Measurements from ENCODE around the gene UNCX. TPM values are rescaled to one million over a fixed set of nuclear protein-coding genes. Genes with fewer than 3 reads are reported as not detected.

The UNCX gene
- not detected for total RNA-seq

DNA sequence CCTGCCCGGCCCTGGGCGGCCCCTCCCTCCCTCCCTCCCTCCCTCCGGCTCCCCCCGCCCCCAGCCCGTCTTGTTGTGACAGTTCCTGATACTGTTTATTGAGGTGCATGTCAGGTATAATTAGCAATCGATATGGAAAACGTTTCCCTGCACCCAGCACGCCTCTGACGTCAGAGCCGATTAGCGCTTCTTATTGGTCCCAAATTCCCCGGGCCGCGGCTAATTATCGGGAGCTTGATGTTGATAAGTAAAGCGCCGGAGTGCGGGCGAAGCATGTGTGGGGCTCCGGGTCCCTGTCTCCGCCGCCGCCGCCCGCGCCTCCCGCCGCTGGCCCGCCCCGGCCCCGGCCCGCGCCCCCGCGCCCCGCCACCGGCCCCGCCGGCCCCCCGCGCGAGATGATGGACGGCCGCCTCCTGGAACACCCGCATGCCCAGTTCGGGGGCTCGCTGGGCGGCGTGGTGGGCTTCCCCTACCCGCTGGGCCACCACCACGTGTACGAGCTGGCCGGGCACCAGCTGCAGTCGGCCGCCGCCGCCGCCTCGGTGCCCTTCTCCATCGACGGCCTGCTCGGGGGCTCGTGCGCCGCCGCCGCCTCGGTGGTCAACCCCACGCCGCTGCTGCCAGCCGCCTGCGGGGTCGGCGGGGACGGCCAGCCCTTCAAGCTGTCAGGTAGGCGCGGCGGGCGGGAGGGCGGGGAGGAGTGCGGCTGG, at the start of gene UNCX:
TSS of gene UNCX (plus strand) at position 250 of the 710 bp plus-strand sequence. CDS start at position 396, 146 bp downstream.
- no peak within 1 kb of the TSS for H3K4me3 ChIP-seq (ENCODE audit: low read depth, poor library complexity, severe bottlenecking)
- WGBS, 2 donors: 2 to 3% methylated on average over 13 to 63 of the region's 81 CpGs
- TF ChIP-seq, protein P1, sequence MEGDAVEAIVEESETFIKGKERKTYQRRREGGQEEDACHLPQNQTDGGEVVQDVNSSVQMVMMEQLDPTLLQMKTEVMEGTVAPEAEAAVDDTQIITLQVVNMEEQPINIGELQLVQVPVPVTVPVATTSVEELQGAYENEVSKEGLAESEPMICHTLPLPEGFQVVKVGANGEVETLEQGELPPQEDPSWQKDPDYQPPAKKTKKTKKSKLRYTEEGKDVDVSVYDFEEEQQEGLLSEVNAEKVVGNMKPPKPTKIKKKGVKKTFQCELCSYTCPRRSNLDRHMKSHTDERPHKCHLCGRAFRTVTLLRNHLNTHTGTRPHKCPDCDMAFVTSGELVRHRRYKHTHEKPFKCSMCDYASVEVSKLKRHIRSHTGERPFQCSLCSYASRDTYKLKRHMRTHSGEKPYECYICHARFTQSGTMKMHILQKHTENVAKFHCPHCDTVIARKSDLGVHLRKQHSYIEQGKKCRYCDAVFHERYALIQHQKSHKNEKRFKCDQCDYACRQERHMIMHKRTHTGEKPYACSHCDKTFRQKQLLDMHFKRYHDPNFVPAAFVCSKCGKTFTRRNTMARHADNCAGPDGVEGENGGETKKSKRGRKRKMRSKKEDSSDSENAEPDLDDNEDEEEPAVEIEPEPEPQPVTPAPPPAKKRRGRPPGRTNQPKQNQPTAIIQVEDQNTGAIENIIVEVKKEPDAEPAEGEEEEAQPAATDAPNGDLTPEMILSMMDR (IDR thresholded peaks at IDR 0.05): no peak
- TF ChIP-seq POLR2A (IDR thresholded peaks at IDR 0.05): no peak
- no peak for DNase-seq (ENCODE audit: low spot score in 2 of 2)
- intact Hi-C loops (cut with DNase I; ENCODE audit: low total_unique reads): no loop called here

- intact Hi-C loops (cut with DNase I; ENCODE audit: low total_unique reads): no loop called here
- TF ChIP-seq, protein P1 (IDR thresholded peaks at IDR 0.05): no peak
- TF ChIP-seq POLR2A (IDR thresholded peaks at IDR 0.05): no peak
- 80 to 82% methylated on average over 11 of the region's 11 CpGs for WGBS, 2 donors
- no peak for DNase-seq (ENCODE audit: low spot score in 2 of 2)
- H3K4me3 ChIP-seq (ENCODE audit: low read depth, poor library complexity, severe bottlenecking): no peak overlapping the region
Observed at GRCh38 chr7:1187127-1187526, 45.5 kb upstream of the UNCX start.

DNA sequence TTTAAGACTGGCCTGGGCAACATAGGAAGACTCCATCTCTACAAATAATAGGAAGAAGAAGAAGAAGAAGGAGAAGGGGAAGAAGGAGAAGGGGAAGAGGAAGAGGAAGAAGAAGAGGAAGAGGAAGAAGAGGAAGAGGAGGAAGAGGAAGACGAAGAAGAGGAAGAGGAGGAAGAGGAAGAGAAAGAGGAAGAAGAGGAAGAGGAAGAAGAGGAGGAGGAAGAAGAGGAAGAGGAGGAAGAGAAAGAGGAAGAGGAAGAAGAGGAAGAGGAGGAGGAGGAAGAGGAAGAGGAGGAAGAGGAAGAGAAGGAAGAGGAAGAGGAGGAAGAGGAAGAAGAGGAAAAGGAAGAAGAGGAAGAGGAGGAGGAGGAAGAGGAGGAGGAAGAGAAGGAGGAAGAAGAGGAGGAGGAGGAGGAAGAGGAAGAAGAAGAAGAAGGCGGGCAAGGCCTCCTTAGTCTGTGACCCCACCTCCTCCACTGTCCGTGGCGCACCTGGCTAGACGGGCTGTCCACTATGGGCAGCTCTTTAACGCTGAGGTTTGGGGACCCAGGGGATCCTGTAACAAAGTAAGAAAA, 43.9 kb upstream of the UNCX start:
- DNase-seq (ENCODE audit: low spot score in 2 of 2): no peak
- TF ChIP-seq, protein P1 (IDR thresholded peaks at IDR 0.05): no peak
- TF ChIP-seq POLR2A (IDR thresholded peaks at IDR 0.05): no peak
- WGBS, 2 donors: 89 to 96% methylated on average over 5 to 6 of the region's 6 CpGs
- no peak overlapping the region for H3K4me3 ChIP-seq (ENCODE audit: low read depth, poor library complexity, severe bottlenecking)
- intact Hi-C loops (cut with DNase I; ENCODE audit: low total_unique reads): no loop called here

DNA sequence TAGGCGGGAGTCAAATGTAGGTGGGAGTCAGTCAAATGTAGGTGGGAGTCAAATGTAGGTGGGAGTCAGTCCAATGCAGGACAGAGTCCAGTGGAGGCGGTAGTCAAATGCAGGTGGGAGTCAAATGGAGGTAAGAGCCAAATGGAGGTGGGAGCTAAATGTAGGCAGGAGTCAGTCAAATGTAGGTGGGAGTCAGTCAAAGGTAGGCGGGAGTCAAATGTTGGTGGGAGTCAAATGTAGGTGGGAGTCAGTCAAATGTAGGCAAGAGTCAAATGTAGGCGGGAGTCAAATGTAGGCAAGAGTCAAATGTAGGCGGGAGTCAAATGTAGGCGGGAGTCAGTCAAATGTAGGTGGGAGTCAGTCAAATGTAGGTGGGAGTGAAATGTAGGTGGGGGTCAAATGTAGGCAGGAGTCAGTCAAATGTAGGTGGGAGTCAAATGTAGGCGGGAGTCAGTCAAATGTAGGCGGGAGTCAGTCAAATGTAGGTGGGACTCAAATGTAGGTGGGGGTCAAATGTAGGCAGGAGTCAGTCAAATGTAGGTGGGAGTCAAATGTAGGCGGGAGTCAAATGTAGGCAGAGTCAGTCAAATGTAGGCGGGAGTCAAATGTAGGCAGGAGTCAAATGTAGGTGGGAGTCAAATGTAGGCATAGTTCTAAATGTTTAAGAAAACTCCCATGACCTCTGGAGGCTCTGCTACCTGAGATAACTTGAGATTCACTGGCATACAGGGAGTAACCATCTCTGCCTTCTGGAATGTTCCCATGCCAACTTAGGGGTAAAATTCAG, 42.5 kb upstream of the UNCX start:
- no peak overlapping the region for H3K4me3 ChIP-seq (ENCODE audit: low read depth, poor library complexity, severe bottlenecking)
- 87 to 90% methylated on average over 10 of the region's 10 CpGs for WGBS, 2 donors
- DNase-seq (ENCODE audit: low spot score in 2 of 2): no peak
- intact Hi-C loops (cut with DNase I; ENCODE audit: low total_unique reads): no loop called here
- TF ChIP-seq POLR2A (IDR thresholded peaks at IDR 0.05): no peak
- TF ChIP-seq, protein P1 (IDR thresholded peaks at IDR 0.05): no peak

DNA sequence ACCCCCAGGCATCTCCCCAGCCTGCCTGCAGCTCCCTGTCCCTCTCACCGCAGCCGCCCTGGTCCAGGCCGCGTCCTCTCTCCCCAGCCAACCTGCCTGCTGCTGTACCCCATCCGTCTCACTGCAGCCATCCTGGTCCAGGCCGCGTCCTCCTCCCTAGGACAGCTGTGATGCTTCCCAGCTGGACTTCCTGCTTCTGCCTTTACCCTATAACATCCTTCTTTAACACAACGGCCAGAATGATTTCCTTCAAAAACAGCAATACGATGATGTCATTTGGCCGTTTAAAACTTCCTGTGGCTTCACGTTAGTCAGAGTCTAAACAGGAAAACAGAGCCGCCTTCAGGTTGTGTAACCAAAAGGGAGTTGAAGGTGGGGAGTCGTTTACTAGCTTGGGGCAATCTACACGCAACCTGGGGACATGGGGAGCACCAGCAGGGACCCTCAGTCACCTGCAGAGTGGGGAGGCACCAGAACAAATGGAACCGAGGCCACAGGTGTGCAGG, 40.4 kb upstream of the UNCX start:
- TF ChIP-seq, protein P1 (IDR thresholded peaks at IDR 0.05): no peak
- no peak for TF ChIP-seq POLR2A (IDR thresholded peaks at IDR 0.05)
- no peak overlapping the region for H3K4me3 ChIP-seq (ENCODE audit: low read depth, poor library complexity, severe bottlenecking)
- no peak for DNase-seq (ENCODE audit: low spot score in 2 of 2)
- WGBS, 2 donors: 53 to 60% methylated on average over 15 of the region's 15 CpGs
- intact Hi-C loops (cut with DNase I; ENCODE audit: low total_unique reads): no loop called here

Data from lower leg skin (tissue), 4 donors.